Measurements from ENCODE around the gene ALG14. TPM values are rescaled to one million over a fixed set of nuclear protein-coding genes. Genes with fewer than 3 reads are reported as not detected.

ALG14 gene
- polyA plus RNA-seq, 1 of the 3 experiments (the other 2 are of a cell fraction): 2.5 TPM

DNA sequence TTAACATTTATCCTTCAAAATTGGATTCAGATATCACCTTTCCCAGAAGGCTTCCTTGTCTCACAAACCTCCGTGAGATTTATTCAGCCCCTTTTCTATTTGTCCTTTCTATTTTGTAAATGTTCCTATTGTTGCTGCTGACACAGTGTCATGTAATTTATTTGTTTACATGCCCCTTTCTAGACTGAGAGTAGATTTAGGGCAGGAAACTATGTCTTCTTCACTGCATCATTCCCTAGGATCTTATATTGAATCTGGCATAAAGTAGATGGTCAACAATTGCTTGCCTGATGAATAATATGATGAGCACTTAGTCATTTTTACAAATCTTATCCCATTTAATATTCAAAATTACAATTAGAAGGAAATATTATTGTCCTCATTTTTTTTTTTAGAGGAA, 137.7 kb downstream of the ALG14 start:
- Histone ChIP-seq H3F3A (replicated peaks; ENCODE audit: insufficient read depth) (peaks cover 13% of the 10 kb centered on the region), H3K36me3 (replicated peaks in 1 of 2; ENCODE audit: control insufficient read depth in 1 of 2, insufficient read depth in 2 of 2, low read length in 1 of 2) (peaks cover 0 to 10% of the 10 kb centered on the region in 2 experiments), H3K9me2 (no peaks in the 10 kb centered on the region), H3K4me1 (ENCODE audit: control insufficient read depth in 1 of 2, insufficient read depth in 2 of 2, low read depth in 1 of 2, low read length in 1 of 2) (peaks cover 1 to 38% of the 10 kb centered on the region in 2 experiments), H2AFZ (ENCODE audit: low read depth) (no peak overlapping the region), H3K79me2 (ENCODE audit: insufficient read depth) (no peaks in the 10 kb centered on the region), H3K9me3 (no peaks in the 10 kb centered on the region), H3K4me2 (peak overlapping the region; percentile 7; the same call in 1 of the 2 replicates), H4K20me1 (ENCODE audit: insufficient read depth) (no peaks in the 10 kb centered on the region), H3K27me3 (ENCODE audit: insufficient read depth) (no peaks in the 10 kb centered on the region), H3K4me3 (ENCODE audit: low read depth in 2 of 2, low read length in 1 of 2) (no peak overlapping the region), H3K9ac (no peak overlapping the region), H3K27ac (ENCODE audit: low read depth in 2 of 2, low read length in 1 of 2) (peak overlapping the region; percentile 4 to 48; a peak in 3 of 4 replicates)
- ChIA-PET POLR2A (no interaction called here), CTCF (interaction anchor here (1.0 to 1.3 kb wide), 2 partner anchors 106 to 107 kb away, joined by 4 to 6 read pairs; no protein-coding TSS in a partner anchor)
- DNase-seq: no peak
- WGBS (ENCODE audit: low lambda C conversion rate): 73% methylated on average over 1 of the region's 1 CpG
- TF ChIP-seq, protein P1, sequence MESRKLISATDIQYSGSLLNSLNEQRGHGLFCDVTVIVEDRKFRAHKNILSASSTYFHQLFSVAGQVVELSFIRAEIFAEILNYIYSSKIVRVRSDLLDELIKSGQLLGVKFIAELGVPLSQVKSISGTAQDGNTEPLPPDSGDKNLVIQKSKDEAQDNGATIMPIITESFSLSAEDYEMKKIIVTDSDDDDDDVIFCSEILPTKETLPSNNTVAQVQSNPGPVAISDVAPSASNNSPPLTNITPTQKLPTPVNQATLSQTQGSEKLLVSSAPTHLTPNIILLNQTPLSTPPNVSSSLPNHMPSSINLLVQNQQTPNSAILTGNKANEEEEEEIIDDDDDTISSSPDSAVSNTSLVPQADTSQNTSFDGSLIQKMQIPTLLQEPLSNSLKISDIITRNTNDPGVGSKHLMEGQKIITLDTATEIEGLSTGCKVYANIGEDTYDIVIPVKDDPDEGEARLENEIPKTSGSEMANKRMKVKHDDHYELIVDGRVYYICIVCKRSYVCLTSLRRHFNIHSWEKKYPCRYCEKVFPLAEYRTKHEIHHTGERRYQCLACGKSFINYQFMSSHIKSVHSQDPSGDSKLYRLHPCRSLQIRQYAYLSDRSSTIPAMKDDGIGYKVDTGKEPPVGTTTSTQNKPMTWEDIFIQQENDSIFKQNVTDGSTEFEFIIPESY (IDR thresholded peaks at IDR 0.05; ENCODE audit: borderline replicate concordance, low read depth): no peak
- TF ChIP-seq EZH2phosphoT487 (IDR thresholded peaks at IDR 0.05; ENCODE audit: borderline replicate concordance, low read depth) (no peak), RXRA (IDR thresholded peaks at IDR 0.05; ENCODE audit: borderline replicate concordance, low read depth) (no peak), TAF1 (IDR thresholded peaks at IDR 0.05; ENCODE audit: borderline replicate concordance, low read depth, low read length) (no peak), TCF12 (IDR thresholded peaks at IDR 0.05) (peak; percentile 56), JUND (IDR thresholded peaks at IDR 0.05) (no peak), NRF1 (IDR thresholded peaks at IDR 0.05; ENCODE audit: low read depth, low read length) (no peak), MEF2A (IDR thresholded peaks at IDR 0.05; ENCODE audit: borderline replicate concordance, low read depth) (no peak), TEAD4 (IDR thresholded peaks at IDR 0.05; ENCODE audit: borderline replicate concordance, insufficient read depth) (no peak), FOSL2 (IDR thresholded peaks at IDR 0.05; ENCODE audit: borderline replicate concordance, low read depth) (peak; percentile 9; the same call in 1 of the 2 replicates), EP300 (IDR thresholded peaks at IDR 0.05; ENCODE audit: borderline replicate concordance in 1 of 2, low read depth in 1 of 2, low read length in 1 of 2) (0 out of 4 replicates have a peak, but pooled peaks of 1 of the 2 experiments have one; percentile 5)
- TF ChIP-seq, protein P2, sequence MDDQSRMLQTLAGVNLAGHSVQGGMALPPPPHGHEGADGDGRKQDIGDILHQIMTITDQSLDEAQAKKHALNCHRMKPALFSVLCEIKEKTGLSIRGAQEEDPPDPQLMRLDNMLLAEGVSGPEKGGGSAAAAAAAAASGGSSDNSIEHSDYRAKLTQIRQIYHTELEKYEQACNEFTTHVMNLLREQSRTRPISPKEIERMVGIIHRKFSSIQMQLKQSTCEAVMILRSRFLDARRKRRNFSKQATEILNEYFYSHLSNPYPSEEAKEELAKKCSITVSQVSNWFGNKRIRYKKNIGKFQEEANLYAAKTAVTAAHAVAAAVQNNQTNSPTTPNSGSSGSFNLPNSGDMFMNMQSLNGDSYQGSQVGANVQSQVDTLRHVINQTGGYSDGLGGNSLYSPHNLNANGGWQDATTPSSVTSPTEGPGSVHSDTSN (IDR thresholded peaks at IDR 0.05): peak; percentile 39; the same call in 1 of the 2 replicates
- TF ChIP-seq, protein P3, sequence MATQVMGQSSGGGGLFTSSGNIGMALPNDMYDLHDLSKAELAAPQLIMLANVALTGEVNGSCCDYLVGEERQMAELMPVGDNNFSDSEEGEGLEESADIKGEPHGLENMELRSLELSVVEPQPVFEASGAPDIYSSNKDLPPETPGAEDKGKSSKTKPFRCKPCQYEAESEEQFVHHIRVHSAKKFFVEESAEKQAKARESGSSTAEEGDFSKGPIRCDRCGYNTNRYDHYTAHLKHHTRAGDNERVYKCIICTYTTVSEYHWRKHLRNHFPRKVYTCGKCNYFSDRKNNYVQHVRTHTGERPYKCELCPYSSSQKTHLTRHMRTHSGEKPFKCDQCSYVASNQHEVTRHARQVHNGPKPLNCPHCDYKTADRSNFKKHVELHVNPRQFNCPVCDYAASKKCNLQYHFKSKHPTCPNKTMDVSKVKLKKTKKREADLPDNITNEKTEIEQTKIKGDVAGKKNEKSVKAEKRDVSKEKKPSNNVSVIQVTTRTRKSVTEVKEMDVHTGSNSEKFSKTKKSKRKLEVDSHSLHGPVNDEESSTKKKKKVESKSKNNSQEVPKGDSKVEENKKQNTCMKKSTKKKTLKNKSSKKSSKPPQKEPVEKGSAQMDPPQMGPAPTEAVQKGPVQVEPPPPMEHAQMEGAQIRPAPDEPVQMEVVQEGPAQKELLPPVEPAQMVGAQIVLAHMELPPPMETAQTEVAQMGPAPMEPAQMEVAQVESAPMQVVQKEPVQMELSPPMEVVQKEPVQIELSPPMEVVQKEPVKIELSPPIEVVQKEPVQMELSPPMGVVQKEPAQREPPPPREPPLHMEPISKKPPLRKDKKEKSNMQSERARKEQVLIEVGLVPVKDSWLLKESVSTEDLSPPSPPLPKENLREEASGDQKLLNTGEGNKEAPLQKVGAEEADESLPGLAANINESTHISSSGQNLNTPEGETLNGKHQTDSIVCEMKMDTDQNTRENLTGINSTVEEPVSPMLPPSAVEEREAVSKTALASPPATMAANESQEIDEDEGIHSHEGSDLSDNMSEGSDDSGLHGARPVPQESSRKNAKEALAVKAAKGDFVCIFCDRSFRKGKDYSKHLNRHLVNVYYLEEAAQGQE (IDR thresholded peaks at IDR 0.05; ENCODE audit: low read depth, low read length): no peak

All from SK-N-SH (cell line).